Calu3 (cell line): Measurements from ENCODE around the gene SLC22A4. TPM values are rescaled to one million over a fixed set of nuclear protein-coding genes. Genes with fewer than 3 reads are reported as not detected.

Experiments used
- BruUV-seq: library from RNA; stranded (reverse); fragments of 400-500 nt; replicated peaks from 2 replicates; lab custom pipeline; 2021; lab: Mats Ljungman, UMichigan
- CTCF ChIA-PET: fragments of 300-600 bp; sonication (Branson Sonifier 250); formaldehyde crosslinking; loops from one replicate; lab custom pipeline; 2022; ENCODE audit warnings: antibody characterized with exemption; lab: Charles Lee
- DNase-seq: peaks from one replicate; pipeline ENCODE4 v3.0.0; 2022
- H3K27ac Mint-ChIP-seq: one replicate; pipeline ENCODE4 v1.8.0; 2022; ENCODE audit warnings: mixed read lengths; ENCODE audit not compliant: unreplicated experiment
- H3K27me3 Mint-ChIP-seq: one replicate; pipeline ENCODE4 v1.8.0; 2022; ENCODE audit warnings: mixed read lengths; ENCODE audit not compliant: unreplicated experiment
- H3K36me3 Mint-ChIP-seq: one replicate; pipeline ENCODE4 v1.8.0; 2022; ENCODE audit warnings: mild to moderate bottlenecking, moderate library complexity, mixed read lengths; ENCODE audit not compliant: insufficient read depth, unreplicated experiment
- H3K4me1 Mint-ChIP-seq: one replicate; pipeline ENCODE4 v1.8.0; 2022; ENCODE audit warnings: mild to moderate bottlenecking, low read depth, mixed read lengths; ENCODE audit not compliant: unreplicated experiment
- H3K4me3 Mint-ChIP-seq: one replicate; pipeline ENCODE4 v1.8.0; 2022; ENCODE audit warnings: mild to moderate bottlenecking, low read depth, moderate library complexity, mixed read lengths; ENCODE audit not compliant: unreplicated experiment
- H3K9me3 Mint-ChIP-seq: one replicate; pipeline ENCODE4 v1.8.0; 2022; ENCODE audit warnings: low read depth, mixed read lengths; ENCODE audit not compliant: unreplicated experiment
- CTCF ChIP-seq: fragments of 200-600 bp; IDR thresholded peaks from one replicate; pipeline ENCODE4 v1.8.0; 2022; ENCODE audit warnings: antibody characterized with exemption; ENCODE audit not compliant: unreplicated experiment
- intact Hi-C: fragments of 100-400 bp; cut with micrococcal nuclease; formaldehyde crosslinking; loops from one replicate; pipeline ENCODE4 v1.10.0; 2022; ENCODE audit not compliant: unreplicated experiment
- total RNA-seq: library from RNA; stranded (reverse); gene quantifications from 2 replicates; pipeline ENCODE4 v1.2.3, GENCODE V29; 2022

The SLC22A4 gene
- total RNA-seq, 1 experiment from 2014 or later, result 3.1 TPM

GRCh38 chr5:132266836-132267160, 27.4 kb upstream of the SLC22A4 start:
- H3K27me3 Mint-ChIP-seq, result no peaks in the 10 kb centered on the region
- H3K9me3 Mint-ChIP-seq, result no peaks in the 10 kb centered on the region
- no TSS peak for BruUV-seq
- intact Hi-C loops, result no loop called here
- TF ChIP-seq CTCF, result no peak
- H3K36me3 Mint-ChIP-seq, result peaks cover 4% of the 10 kb centered on the region
- peak overlapping the region; percentile 6 for H3K27ac Mint-ChIP-seq
- H3K4me1 Mint-ChIP-seq, result peaks cover 35% of the 10 kb centered on the region
- no peak for DNase-seq
- H3K4me3 Mint-ChIP-seq, result no peak overlapping the region
- CTCF ChIA-PET, result no interaction called here

- no peak for DNase-seq
- H3K36me3 Mint-ChIP-seq, result peaks cover 4% of the 10 kb centered on the region
- CTCF ChIA-PET, result interaction anchor here (0.7 kb wide), 1 partner anchor 12 kb away, joined by 3 read pairs; no protein-coding TSS in a partner anchor
- no peak overlapping the region for H3K27ac Mint-ChIP-seq
- H3K4me1 Mint-ChIP-seq, result peaks cover 35% of the 10 kb centered on the region
- H3K9me3 Mint-ChIP-seq, result no peaks in the 10 kb centered on the region
- TF ChIP-seq CTCF, result no peak
- intact Hi-C loops, result no loop called here
- no TSS peak for BruUV-seq
- H3K4me3 Mint-ChIP-seq, result no peak overlapping the region
- no peaks in the 10 kb centered on the region for H3K27me3 Mint-ChIP-seq
These were observed 26.9 kb upstream of the SLC22A4 start for GRCh38 chr5:132267166-132267739.

DNA sequence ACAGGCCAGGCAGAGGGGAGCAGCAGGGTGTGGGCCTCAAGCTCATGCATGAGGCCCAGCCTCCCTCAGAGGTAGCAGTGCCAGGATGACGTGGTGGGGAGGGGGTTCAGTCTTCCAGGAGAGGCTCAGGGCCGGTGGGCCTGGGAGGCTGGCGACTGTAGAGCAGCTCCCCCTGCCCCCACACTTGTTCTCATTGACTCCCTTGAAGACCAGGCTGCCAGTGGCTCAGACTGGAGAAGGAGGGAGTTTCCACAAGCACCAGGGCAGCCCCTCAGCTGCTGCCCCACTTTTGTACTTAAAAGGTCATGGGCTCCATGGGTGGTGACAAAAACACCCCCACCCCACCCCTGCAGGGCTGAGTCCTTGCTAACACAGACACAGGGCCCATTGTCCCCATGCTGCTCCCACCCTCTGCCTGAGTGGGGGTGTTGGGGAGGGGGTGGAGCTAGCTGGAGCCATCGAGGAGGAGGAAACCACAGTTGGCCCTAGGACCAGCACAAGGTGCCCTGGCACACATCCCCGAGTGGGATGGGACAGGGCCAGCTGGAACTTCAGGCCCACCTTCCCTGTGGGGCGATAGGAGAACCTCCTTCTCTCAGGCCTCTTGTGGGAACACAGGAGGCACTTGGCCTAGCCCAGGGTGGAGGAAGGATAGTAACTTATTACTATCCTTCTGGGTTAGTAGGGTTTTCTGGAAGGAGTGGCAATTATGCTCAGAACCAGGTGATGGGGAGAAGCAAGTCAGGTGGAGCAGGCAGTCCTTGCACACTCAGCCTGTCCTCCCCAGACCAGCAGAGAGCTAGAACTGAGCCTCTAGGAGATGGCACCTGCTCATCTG, 26.0 kb upstream of the SLC22A4 start:
- TF ChIP-seq CTCF, result no peak
- no TSS peak for BruUV-seq
- Mint-ChIP-seq H3K27ac (no peak overlapping the region), H3K36me3 (peaks cover 4% of the 10 kb centered on the region), H3K4me3 (no peak overlapping the region), H3K4me1 (peaks cover 42% of the 10 kb centered on the region), H3K27me3 (no peaks in the 10 kb centered on the region), H3K9me3 (no peaks in the 10 kb centered on the region)
- no peak for DNase-seq
- intact Hi-C loops, result no loop called here
- CTCF ChIA-PET, result interaction anchor here (0.7 kb wide), 1 partner anchor 11 kb away, joined by 3 read pairs; no protein-coding TSS in a partner anchor

- H3K36me3 Mint-ChIP-seq, result peaks cover 4% of the 10 kb centered on the region
- intact Hi-C loops, result no loop called here
- CTCF ChIA-PET, result no interaction called here
- DNase-seq, result no peak
- no peaks in the 10 kb centered on the region for H3K9me3 Mint-ChIP-seq
- no peak overlapping the region for H3K27ac Mint-ChIP-seq
- BruUV-seq, result no TSS peak
- peaks cover 50% of the 10 kb centered on the region for H3K4me1 Mint-ChIP-seq
- no peak overlapping the region for H3K4me3 Mint-ChIP-seq
- TF ChIP-seq CTCF, result no peak
- no peaks in the 10 kb centered on the region for H3K27me3 Mint-ChIP-seq
These were observed 25.2 kb upstream of the SLC22A4 start for GRCh38 chr5:132268769-132269551.
